Activated CD4-positive, alpha-beta T cell treated with anti-CD3 and anti-CD28 coated beads, Interleukin-2, amount 50 U/mL, for 24 hours (primary cell): ENCODE data around the gene RAB6B.

ENCODE experiments used
- DNase-seq, 2 donors: peaks; one replicate each; pipeline ENCODE4 v3.0.0-alpha.2; 2020; ENCODE audit warnings: low read depth in 1 of 2, low spot score in 1 of 2

The RAB6B gene

DNA sequence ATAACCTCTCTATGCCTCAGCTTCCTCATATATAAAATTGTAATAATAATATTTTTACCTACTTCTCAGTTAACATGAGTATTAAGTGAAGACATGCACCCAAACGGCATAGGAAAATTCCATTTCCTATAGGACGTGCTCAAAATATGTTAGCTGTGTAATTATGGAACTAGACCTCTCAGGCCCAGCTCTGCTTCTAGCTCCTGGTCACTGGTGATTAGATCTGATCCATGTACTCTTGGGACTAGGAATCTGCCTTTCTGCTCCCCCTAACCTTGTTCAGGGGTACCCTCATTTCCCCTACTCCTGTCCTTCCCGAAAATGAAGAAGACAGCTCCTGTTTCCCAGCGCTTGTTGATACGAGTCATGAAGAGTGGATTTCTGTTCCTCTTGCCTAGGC is 119.8 kb downstream of the RAB6B start:
- DNase-seq: no peak

DNA sequence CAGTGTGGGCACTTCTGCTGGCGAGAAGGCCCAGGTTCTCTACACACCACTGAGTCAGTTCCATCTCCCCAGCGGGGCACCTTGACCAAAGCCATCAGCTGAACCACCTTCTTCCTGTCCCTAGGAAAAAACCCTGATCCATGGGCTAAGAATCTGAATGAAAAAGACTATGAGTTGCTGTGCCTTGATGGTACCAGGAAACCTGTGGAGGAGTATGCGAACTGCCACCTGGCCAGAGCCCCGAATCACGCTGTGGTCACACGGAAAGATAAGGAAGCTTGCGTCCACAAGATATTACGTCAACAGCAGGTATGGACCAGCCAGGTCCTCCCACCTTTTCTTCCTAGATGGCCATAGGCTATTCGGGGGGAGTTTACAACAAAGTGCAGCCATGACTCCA is 120.4 kb downstream of the RAB6B start:
- no peak for DNase-seq
